GM23338 (cell line): ENCODE data around the gene RRBP1. TPM values are rescaled to one million over a fixed set of nuclear protein-coding genes. Genes with fewer than 3 reads are reported as not detected.
A peak's percentile ranks its signal among the peaks of the same experiment; 100 is the strongest.

Experiments
- ATAC-seq: fragments of 200-7000 bp; cut with Tn5 transposase; 3 replicates; pipeline ENCODE4 v1.9.1; 2020
- DNase-seq: peaks from one replicate; pipeline ENCODE4 v3.0.0-alpha.2; 2015; ENCODE audit warnings: low spot score
- H2AFZ ChIP-seq: fragments of 200-600 bp; sonication (generic); 2 replicates; pipeline ENCODE4 v1.8.0; 2016; ENCODE audit warnings: antibody characterized with exemption, mild to moderate bottlenecking, moderate library complexity
- H3F3A ChIP-seq: fragments of 200-600 bp; sonication (generic); replicated peaks from 2 replicates; pipeline ENCODE4 v1.8.0; 2017; ENCODE audit warnings: antibody characterized with exemption, mixed run types, low read depth
- H3K27ac ChIP-seq: fragments of 200-600 bp; sonication (generic); 2 replicates; pipeline ENCODE4 v1.6.1; 2016; ENCODE audit warnings: low read depth
- H3K27me3 ChIP-seq: fragments of 200-600 bp; sonication (generic); 2 replicates; pipeline ENCODE4 v1.8.0; 2016; ENCODE audit warnings: mild to moderate bottlenecking, mixed run types, moderate library complexity; ENCODE audit not compliant: insufficient read depth
- H3K36me3 ChIP-seq: fragments of 200-600 bp; sonication (generic); 2 replicates; pipeline ENCODE4 v1.8.0; 2016; ENCODE audit warnings: mild to moderate bottlenecking; ENCODE audit not compliant: insufficient read depth
- H3K4me1 ChIP-seq: fragments of 200-600 bp; sonication (generic); 2 replicates; pipeline ENCODE4 v1.8.0; 2016; ENCODE audit warnings: mild to moderate bottlenecking, moderate library complexity; ENCODE audit not compliant: insufficient read depth
- H3K4me2 ChIP-seq: fragments of 200-600 bp; sonication (generic); 2 replicates; pipeline ENCODE4 v1.7.1; 2017; ENCODE audit warnings: mixed run types
- H3K4me3 ChIP-seq: fragments of 200-600 bp; sonication (generic); 2 replicates; pipeline ENCODE4 v1.6.1; 2016; ENCODE audit warnings: mixed run types
- H3K79me2 ChIP-seq: fragments of 200-600 bp; sonication (generic); replicated peaks from 2 replicates; pipeline ENCODE4 v1.8.0; 2017; ENCODE audit warnings: mild to moderate bottlenecking; ENCODE audit not compliant: insufficient read depth
- H3K9me2 ChIP-seq: fragments of 200-600 bp; sonication (generic); 2 replicates; pipeline ENCODE4 v1.8.0; 2017; ENCODE audit not compliant: insufficient read depth
- H4K20me1 ChIP-seq: fragments of 200-600 bp; sonication (generic); replicated peaks from 2 replicates; pipeline ENCODE4 v1.8.0; 2017; ENCODE audit warnings: mild to moderate bottlenecking; ENCODE audit not compliant: insufficient read depth
- H3K27ac Mint-ChIP-seq: 2 replicates; pipeline ENCODE4 v1.8.0; 2020; ENCODE audit warnings: inconsistent platforms, mild to moderate bottlenecking, moderate library complexity, mixed read lengths
- H3K27me3 Mint-ChIP-seq: 3 replicates; pipeline ENCODE4 v1.8.0; 2022; ENCODE audit warnings: low read depth, mild to moderate bottlenecking, moderate library complexity, mixed read lengths, inconsistent platforms; ENCODE audit not compliant: insufficient read depth, poor library complexity
- H3K36me3 Mint-ChIP-seq: 3 replicates; pipeline ENCODE4 v1.8.0; 2021; ENCODE audit warnings: low read depth, mild to moderate bottlenecking, inconsistent platforms, moderate library complexity, mixed read lengths
- H3K4me1 Mint-ChIP-seq: 3 replicates; pipeline ENCODE4 v1.8.0; 2020; ENCODE audit warnings: mild to moderate bottlenecking, inconsistent platforms, mixed read lengths
- H3K4me3 Mint-ChIP-seq: 3 replicates; pipeline ENCODE4 v1.8.0; 2021; ENCODE audit warnings: moderate library complexity, mild to moderate bottlenecking, inconsistent platforms, mixed read lengths
- H3K9me3 Mint-ChIP-seq: 3 replicates; pipeline ENCODE4 v1.8.0; 2020; ENCODE audit warnings: moderate library complexity, mild to moderate bottlenecking, inconsistent platforms, mixed read lengths
- CREB1 ChIP-seq: fragments of 250-450 bp; sonication (Bioruptor Pico); IDR thresholded peaks from 2 replicates; pipeline ENCODE4 v1.5.0; 2020; ENCODE audit warnings: low read depth, mild to moderate bottlenecking, moderate library complexity
- EZH2 ChIP-seq: fragments of 200-600 bp; sonication (generic); IDR thresholded peaks from one replicate; pipeline ENCODE4 v1.8.0; 2017; ENCODE audit warnings: antibody characterized with exemption, mild to moderate bottlenecking, low read depth; ENCODE audit not compliant: unreplicated experiment
- EZH2phosphoT487 ChIP-seq: fragments of 200-600 bp; sonication (generic); IDR thresholded peaks from one replicate; pipeline ENCODE4 v1.8.1; 2018; ENCODE audit warnings: antibody characterized with exemption; ENCODE audit not compliant: unreplicated experiment
- NANOG ChIP-seq: IDR thresholded peaks from 2 replicates; pipeline ENCODE4 v1.6.1; 2016; ENCODE audit warnings: antibody characterized with exemption, borderline replicate concordance
- POLR2AphosphoS5 ChIP-seq: IDR thresholded peaks from 2 replicates; pipeline ENCODE4 v1.6.1; 2016; ENCODE audit warnings: antibody characterized with exemption, low read depth
- STAT1 ChIP-seq: IDR thresholded peaks from one replicate; pipeline ENCODE4 v1.6.1; 2016; ENCODE audit warnings: antibody characterized with exemption; ENCODE audit not compliant: unreplicated experiment
- ZNF331 ChIP-seq: fragments of 250-450 bp; sonication (Bioruptor Pico); IDR thresholded peaks from 2 replicates; pipeline ENCODE4 v1.5.0; 2020; ENCODE audit warnings: low read depth, mild to moderate bottlenecking, moderate library complexity
- polyA plus RNA-seq: library from polyadenylated mRNA; unstranded; fragments of >200 nt; fragmentation: Nextera tagmentation; extraction: Ambion mirVana; gene quantifications from 2 replicates; pipeline ENCODE4 v1.2.1, GENCODE V29; 2016
- total RNA-seq: library from RNA; depleted of rRNA; stranded (reverse); fragments of >200 nt; shearing (Covaris generic); gene quantifications from 2 replicates; pipeline ENCODE4 v1.2.3, GENCODE V29; 2014
- TF ChIP-seq, protein P1 (sequence below): IDR thresholded peaks from 2 replicates; pipeline ENCODE4 v1.6.1; 2016; ENCODE audit warnings: antibody characterized with exemption
- TF ChIP-seq, protein P2 (sequence below): IDR thresholded peaks from one replicate; pipeline ENCODE4 v1.6.1; 2018; ENCODE audit warnings: antibody characterized with exemption; ENCODE audit not compliant: unreplicated experiment
- TF ChIP-seq, protein P3 (sequence below), 2 experiments: fragments of 200-600 bp in 1 of 2; sonication (generic) in 1 of 2; conservative IDR thresholded peaks; 2 replicates each; pipeline versions ENCODE4 v1.5.1 to v1.6.1; 2016 to 2017; ENCODE audit warnings: antibody characterized with exemption in 2 of 2, low read depth in 2 of 2, mild to moderate bottlenecking in 2 of 2, moderate library complexity in 1 of 2
- TF ChIP-seq, protein P4 (sequence below): fragments of 250-450 bp; sonication (Bioruptor Pico); IDR thresholded peaks from 2 replicates; pipeline ENCODE4 v1.5.0; 2020; ENCODE audit warnings: mild to moderate bottlenecking, moderate library complexity

RRBP1 gene
- total and polyA plus RNA-seq, 2 experiments from 2014 or later: 105 to 113 TPM

DNA sequence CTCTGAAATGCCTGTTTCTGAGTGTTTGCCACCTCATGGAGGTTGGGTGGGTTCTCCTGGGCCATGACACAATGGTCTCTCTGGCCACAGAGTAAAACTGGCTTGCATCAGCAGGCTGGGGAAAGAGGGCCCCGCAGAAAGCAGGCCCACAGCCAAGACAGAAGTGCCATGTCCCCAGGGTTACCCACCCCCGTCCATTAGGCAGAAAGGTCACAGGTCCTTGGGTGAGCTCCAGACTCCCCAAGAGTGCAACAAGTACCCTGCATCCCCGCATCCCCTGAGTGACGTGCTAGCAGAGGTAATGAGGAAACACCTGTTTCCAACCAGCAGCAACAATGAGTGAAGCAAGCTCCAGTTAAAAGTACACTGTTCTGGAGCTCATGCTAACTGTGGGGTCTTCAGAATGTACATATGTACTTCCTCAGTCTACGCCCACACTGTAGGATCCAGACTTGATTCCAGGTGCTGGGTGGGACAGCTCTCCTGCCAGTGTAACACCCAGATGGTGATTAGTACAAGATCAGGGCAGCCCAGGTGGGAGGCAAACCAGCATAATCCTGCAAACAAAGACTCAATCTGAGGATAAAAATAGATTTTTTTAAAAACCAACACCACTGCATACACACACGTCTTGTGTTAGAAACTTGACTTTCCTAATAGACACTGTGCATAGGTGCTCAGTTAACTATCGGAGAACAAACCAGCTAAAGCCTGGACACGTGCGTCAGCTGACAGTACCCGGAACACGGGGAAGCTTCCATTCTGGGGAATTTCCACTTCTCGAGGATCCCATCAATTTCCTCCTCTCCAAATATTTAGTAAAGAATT is 31.5 kb downstream of the RRBP1 start:
- H3K4me1 Mint-ChIP-seq: peaks cover 52% of the 10 kb centered on the region
- DNase-seq (no peak), ATAC-seq (no peak)
- Histone ChIP-seq H4K20me1 (peaks cover 11% of the 10 kb centered on the region; the same call in 1 of the 2 replicates), H3F3A (no peaks in the 10 kb centered on the region), H3K27me3 (no peaks in the 10 kb centered on the region), H3K27ac (no peak overlapping the region), H3K9me2 (no peaks in the 10 kb centered on the region), H3K79me2 (peaks cover 92% of the 10 kb centered on the region), H3K4me2 (no peak overlapping the region), H3K36me3 (no peaks in the 10 kb centered on the region), H3K4me1 (peaks cover 18% of the 10 kb centered on the region), H3K4me3 (no peak overlapping the region), H2AFZ (no peak overlapping the region)
- TF ChIP-seq, protein P1, sequence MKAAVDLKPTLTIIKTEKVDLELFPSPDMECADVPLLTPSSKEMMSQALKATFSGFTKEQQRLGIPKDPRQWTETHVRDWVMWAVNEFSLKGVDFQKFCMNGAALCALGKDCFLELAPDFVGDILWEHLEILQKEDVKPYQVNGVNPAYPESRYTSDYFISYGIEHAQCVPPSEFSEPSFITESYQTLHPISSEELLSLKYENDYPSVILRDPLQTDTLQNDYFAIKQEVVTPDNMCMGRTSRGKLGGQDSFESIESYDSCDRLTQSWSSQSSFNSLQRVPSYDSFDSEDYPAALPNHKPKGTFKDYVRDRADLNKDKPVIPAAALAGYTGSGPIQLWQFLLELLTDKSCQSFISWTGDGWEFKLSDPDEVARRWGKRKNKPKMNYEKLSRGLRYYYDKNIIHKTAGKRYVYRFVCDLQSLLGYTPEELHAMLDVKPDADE: no peak
- TF ChIP-seq POLR2AphosphoS5: no peak
- TF ChIP-seq, protein P2, sequence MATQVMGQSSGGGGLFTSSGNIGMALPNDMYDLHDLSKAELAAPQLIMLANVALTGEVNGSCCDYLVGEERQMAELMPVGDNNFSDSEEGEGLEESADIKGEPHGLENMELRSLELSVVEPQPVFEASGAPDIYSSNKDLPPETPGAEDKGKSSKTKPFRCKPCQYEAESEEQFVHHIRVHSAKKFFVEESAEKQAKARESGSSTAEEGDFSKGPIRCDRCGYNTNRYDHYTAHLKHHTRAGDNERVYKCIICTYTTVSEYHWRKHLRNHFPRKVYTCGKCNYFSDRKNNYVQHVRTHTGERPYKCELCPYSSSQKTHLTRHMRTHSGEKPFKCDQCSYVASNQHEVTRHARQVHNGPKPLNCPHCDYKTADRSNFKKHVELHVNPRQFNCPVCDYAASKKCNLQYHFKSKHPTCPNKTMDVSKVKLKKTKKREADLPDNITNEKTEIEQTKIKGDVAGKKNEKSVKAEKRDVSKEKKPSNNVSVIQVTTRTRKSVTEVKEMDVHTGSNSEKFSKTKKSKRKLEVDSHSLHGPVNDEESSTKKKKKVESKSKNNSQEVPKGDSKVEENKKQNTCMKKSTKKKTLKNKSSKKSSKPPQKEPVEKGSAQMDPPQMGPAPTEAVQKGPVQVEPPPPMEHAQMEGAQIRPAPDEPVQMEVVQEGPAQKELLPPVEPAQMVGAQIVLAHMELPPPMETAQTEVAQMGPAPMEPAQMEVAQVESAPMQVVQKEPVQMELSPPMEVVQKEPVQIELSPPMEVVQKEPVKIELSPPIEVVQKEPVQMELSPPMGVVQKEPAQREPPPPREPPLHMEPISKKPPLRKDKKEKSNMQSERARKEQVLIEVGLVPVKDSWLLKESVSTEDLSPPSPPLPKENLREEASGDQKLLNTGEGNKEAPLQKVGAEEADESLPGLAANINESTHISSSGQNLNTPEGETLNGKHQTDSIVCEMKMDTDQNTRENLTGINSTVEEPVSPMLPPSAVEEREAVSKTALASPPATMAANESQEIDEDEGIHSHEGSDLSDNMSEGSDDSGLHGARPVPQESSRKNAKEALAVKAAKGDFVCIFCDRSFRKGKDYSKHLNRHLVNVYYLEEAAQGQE: no peak
- TF ChIP-seq STAT1: no peak
- TF ChIP-seq EZH2phosphoT487: no peak
- TF ChIP-seq NANOG: no peak
- no peak for TF ChIP-seq CREB1
- TF ChIP-seq, protein P3, sequence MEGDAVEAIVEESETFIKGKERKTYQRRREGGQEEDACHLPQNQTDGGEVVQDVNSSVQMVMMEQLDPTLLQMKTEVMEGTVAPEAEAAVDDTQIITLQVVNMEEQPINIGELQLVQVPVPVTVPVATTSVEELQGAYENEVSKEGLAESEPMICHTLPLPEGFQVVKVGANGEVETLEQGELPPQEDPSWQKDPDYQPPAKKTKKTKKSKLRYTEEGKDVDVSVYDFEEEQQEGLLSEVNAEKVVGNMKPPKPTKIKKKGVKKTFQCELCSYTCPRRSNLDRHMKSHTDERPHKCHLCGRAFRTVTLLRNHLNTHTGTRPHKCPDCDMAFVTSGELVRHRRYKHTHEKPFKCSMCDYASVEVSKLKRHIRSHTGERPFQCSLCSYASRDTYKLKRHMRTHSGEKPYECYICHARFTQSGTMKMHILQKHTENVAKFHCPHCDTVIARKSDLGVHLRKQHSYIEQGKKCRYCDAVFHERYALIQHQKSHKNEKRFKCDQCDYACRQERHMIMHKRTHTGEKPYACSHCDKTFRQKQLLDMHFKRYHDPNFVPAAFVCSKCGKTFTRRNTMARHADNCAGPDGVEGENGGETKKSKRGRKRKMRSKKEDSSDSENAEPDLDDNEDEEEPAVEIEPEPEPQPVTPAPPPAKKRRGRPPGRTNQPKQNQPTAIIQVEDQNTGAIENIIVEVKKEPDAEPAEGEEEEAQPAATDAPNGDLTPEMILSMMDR (conservative IDR thresholded peaks at IDR 0.05; ENCODE audit: low read depth in 2 of 2): no peak
- TF ChIP-seq EZH2: no peak
- TF ChIP-seq, protein P4, sequence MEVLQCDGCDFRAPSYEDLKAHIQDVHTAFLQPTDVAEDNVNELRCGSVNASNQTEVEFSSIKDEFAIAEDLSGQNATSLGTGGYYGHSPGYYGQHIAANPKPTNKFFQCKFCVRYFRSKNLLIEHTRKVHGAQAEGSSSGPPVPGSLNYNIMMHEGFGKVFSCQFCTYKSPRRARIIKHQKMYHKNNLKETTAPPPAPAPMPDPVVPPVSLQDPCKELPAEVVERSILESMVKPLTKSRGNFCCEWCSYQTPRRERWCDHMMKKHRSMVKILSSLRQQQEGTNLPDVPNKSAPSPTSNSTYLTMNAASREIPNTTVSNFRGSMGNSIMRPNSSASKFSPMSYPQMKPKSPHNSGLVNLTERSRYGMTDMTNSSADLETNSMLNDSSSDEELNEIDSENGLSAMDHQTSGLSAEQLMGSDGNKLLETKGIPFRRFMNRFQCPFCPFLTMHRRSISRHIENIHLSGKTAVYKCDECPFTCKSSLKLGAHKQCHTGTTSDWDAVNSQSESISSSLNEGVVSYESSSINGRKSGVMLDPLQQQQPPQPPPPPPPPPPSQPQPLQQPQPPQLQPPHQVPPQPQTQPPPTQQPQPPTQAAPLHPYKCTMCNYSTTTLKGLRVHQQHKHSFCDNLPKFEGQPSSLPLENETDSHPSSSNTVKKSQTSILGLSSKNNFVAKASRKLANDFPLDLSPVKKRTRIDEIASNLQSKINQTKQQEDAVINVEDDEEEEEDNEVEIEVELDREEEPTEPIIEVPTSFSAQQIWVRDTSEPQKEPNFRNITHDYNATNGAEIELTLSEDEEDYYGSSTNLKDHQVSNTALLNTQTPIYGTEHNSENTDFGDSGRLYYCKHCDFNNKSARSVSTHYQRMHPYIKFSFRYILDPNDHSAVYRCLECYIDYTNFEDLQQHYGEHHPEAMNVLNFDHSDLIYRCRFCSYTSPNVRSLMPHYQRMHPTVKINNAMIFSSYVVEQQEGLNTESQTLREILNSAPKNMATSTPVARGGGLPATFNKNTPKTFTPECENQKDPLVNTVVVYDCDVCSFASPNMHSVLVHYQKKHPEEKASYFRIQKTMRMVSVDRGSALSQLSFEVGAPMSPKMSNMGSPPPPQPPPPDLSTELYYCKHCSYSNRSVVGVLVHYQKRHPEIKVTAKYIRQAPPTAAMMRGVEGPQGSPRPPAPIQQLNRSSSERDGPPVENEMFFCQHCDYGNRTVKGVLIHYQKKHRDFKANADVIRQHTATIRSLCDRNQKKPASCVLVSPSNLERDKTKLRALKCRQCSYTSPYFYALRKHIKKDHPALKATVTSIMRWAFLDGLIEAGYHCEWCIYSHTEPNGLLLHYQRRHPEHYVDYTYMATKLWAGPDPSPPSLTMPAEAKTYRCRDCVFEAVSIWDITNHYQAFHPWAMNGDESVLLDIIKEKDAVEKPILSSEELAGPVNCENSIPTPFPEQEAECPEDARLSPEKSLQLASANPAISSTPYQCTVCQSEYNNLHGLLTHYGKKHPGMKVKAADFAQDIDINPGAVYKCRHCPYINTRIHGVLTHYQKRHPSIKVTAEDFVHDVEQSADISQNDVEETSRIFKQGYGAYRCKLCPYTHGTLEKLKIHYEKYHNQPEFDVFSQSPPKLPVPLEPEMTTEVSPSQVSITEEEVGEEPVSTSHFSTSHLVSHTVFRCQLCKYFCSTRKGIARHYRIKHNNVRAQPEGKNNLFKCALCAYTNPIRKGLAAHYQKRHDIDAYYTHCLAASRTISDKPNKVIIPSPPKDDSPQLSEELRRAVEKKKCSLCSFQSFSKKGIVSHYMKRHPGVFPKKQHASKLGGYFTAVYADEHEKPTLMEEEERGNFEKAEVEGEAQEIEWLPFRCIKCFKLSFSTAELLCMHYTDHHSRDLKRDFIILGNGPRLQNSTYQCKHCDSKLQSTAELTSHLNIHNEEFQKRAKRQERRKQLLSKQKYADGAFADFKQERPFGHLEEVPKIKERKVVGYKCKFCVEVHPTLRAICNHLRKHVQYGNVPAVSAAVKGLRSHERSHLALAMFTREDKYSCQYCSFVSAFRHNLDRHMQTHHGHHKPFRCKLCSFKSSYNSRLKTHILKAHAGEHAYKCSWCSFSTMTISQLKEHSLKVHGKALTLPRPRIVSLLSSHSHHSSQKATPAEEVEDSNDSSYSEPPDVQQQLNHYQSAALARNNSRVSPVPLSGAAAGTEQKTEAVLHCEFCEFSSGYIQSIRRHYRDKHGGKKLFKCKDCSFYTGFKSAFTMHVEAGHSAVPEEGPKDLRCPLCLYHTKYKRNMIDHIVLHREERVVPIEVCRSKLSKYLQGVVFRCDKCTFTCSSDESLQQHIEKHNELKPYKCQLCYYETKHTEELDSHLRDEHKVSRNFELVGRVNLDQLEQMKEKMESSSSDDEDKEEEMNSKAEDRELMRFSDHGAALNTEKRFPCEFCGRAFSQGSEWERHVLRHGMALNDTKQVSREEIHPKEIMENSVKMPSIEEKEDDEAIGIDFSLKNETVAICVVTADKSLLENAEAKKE (CRISPR knock-in tag): no peak
- TF ChIP-seq ZNF331 (CRISPR knock-in tag): no peak
- H3K4me3 Mint-ChIP-seq: no peak overlapping the region
- peak overlapping the region; percentile 78; the same call in 1 of the 2 replicates for H3K27ac Mint-ChIP-seq
- H3K9me3 Mint-ChIP-seq: no peaks in the 10 kb centered on the region
- peaks cover 19% of the 10 kb centered on the region for H3K27me3 Mint-ChIP-seq
- peaks cover 16% of the 10 kb centered on the region for H3K36me3 Mint-ChIP-seq
